GM18873 (cell line): Measurements from ENCODE around the gene TASOR2.

Experiments
- ATAC-seq: cut with Tn5 transposase; IDR thresholded peaks from one replicate; pipeline ENCODE4 v1.9.1; 2021; ENCODE audit warnings: mild to moderate bottlenecking, moderate library complexity, moderate number of reproducible peaks; ENCODE audit not compliant: unreplicated experiment, low FRiP score

Gene TASOR2

GRCh38 chr10:5654218-5654755 lies 30.4 kb upstream of the TASOR2 start:
- ATAC-seq = no peak

DNA sequence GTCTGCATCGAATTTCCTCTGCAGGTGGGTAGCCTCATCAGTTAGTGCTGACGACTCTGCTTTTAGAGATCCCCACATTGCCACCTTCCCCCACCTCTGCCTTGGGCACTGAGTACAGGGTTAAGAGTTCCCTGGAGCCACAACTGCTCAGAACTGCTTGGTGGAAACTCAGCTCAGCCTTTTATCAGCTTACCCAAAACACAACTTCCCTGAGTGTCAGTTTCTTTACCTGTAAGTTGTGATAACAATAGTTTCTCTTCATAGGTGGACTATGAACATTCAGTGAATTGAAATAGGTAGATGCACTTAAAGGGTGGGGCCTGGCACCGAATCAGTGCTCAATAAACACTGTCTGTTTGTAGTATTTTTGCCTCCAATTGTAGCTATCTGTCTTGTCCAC lies 29.5 kb upstream of the TASOR2 start:
- ATAC-seq = no peak

DNA sequence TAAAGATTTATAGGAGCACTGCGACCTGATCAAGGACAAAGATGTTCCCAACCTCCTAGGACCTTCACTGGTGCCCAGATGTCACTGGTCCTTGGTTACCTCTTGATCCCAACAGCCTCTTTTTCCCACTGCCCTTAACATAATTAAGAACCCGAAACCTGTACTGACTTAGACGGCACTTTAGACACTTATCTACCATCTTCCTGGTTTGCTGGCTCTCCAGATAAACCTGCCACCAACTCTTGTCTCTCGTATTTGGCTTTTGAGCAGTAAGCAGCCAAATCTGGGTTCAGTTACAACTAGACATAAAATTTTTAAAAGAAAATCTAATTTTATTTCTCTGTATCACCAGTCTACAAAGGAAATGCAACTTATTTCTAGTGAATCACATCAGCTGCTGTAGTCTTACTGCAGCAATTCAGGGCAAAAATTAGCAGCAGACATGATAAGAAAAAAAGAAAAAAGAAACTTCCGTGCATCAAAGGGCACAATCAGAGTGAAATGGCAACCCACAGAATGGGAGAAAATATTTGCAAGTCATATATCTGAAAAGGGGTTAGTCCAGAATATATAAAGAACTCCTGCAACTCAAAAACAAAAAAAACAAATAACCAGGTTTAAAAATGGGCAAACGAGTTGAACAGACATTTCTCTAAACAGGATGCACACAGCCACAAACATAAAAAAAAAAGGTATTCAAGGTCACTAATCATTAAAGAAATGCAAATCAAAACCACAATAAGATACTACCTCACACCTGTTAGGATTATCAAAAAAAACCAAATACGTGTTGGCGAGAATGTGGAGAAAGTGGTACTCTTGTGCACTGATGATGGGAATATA lies 27.7 kb upstream of the TASOR2 start:
- ATAC-seq = no peak

DNA sequence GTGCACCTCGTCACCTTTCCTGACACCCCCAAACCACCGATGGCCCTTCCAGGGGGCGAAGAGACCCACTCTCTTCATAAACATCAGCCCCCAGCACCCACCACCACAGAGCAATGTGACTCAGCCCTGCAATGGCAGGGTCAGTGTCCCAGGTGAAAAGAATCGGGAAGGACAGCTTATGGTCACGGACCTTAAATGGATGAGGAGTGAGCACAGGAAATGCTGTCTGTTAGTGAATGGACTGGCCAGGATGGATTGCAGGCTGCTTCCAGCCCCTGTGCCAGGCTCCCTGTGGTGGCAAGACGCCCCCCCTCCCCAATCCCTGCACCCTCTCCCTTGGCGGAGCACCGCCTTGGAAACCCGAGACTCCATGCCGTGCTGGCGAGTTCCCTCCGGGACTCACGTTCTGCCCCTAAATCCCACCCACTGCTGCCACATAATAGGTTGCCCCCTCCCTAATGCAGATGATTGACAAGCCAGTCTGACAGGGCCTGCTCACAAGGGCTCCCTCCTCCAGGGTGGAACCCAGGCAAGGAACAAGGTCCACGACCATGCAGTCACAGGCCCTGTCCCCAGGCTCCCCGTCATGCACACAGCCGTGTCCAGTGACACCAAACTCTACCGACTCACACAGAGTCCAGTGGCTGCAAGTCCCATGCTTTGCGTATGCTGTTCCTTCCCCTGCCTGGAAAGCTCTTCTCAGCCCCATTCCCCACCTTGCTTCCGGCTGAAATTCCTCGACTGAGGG lies 25.6 kb upstream of the TASOR2 start:
- ATAC-seq = no peak

- peak; percentile 45 for ATAC-seq
Observed at GRCh38 chr10:5659702-5660528, 24.7 kb upstream of the TASOR2 start.

DNA sequence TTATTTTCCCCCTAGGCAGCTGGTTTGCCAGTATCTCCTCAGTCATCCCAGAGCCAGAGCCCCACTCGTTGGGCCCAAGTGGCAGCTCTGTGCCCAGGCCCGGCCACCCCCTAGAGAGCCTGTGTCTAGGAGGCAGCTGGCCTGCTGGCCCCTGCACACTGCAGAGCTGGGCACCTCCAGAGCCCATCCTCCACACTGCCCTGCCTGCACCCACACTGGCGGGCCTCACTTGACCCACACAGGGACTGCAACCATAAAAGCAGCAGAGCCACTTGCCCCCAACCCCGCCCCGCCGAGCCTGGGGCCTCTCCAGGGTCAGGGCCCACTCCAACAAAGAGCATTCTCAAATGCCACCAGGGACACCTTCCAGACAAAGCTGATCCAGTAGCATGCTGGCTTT lies 23.6 kb upstream of the TASOR2 start:
- no peak for ATAC-seq

DNA sequence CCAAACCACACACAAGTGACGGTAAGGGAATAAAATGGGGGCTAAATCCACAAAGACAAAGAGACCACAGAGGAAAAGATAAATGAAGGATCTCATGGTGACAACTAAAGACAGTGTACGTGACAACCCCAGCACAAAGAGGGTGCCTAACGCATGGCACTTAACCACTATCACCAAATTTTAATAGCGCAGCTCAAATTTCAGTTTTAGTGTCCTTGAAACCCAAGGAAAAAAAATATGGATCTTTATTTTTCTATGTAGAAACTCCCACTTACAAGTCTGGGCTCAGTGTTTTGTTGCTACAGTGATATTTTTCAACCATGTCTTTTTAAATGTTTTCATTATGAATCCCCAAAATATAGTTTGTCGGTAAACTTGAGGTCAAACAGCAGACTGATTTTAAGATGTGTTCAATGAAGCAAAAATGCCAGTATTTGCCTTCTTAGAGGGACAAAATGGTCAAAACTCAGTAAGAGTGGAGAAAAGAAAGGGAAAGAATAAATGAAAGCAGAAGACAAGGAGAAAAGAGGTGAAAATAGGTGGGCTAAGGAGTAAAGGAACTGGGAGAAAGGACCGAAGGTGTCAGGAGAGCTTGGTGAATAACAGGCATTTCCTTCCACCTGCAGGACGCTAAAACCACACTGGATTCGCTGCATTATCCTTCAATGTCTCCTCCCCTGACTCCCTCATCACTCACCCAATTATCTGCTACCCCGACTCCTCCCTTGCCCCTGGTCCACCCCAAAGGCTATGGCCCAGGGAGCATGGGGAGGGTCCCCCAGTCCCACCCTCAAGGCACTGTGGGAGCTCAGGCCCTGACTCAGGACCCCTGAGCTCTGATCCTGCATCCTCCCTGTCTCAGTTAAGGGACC lies 21.7 kb upstream of the TASOR2 start:
- ATAC-seq = no peak

GRCh38 chr10:5663692-5664427 lies 20.8 kb upstream of the TASOR2 start:
- no peak for ATAC-seq

DNA sequence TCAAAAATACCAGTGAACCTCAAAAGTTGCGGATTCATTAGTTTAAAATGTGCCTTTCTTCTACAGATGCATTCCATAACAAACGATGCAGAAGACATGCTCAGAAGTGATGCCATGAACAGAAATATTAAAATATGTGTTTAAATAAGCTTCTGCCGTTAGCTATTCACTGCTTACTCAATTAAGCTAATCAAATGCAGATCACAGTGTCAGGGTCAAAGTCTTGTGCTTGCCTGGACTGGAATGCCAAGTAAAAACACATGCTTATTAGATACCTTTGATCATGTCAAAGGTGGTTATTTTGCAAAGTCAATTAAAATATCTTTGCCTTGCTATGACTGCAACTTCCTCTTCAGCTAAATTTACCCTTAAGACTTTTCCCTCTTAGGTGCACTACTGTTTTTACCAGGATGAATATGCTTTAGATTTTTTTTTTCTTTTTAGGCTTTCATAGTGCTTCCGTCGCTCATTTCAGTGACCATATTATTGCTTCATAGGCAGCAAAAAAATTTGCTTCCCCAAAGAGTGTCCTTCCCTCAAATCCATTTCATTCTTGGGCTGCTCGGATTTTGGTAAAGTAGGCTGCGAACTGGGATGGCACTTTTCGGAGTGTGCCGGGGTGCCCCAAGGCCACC lies 19.1 kb upstream of the TASOR2 start:
- no peak for ATAC-seq

- no peak for ATAC-seq
Observed at GRCh38 chr10:5666008-5666840, 18.4 kb upstream of the TASOR2 start, which contains the start of gene ASB13. Gene ASB13 (minus strand): TSS chr10:5666595. CDS start chr10:5666551, 44 bp downstream.

GRCh38 chr10:5666841-5667630 lies 17.6 kb upstream of the TASOR2 start:
- ATAC-seq = no peak

DNA sequence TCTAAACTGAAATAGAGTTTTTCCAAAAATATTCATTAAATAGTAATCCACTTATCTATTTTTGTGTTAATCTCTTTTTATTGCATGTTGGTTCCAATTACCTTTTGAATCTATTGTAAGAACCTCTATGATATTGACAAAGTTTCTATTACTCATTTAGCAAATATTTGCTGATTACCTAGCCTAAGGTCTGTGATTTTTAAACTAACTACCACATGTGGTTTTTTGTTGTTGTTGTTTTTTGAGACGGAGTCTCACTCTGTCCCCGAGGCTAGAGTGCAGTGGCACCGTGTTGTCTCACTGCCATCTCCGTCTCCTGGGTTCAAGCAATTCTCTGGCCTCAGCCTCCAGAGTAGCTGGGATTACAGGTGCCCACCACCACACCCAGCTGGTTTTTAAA lies 16.2 kb upstream of the TASOR2 start:
- no peak for ATAC-seq

GRCh38 chr10:5669604-5670003 lies 15.0 kb upstream of the TASOR2 start:
- no peak for ATAC-seq

- ATAC-seq = no peak
Observed at GRCh38 chr10:5670662-5671375, 13.8 kb upstream of the TASOR2 start.

DNA sequence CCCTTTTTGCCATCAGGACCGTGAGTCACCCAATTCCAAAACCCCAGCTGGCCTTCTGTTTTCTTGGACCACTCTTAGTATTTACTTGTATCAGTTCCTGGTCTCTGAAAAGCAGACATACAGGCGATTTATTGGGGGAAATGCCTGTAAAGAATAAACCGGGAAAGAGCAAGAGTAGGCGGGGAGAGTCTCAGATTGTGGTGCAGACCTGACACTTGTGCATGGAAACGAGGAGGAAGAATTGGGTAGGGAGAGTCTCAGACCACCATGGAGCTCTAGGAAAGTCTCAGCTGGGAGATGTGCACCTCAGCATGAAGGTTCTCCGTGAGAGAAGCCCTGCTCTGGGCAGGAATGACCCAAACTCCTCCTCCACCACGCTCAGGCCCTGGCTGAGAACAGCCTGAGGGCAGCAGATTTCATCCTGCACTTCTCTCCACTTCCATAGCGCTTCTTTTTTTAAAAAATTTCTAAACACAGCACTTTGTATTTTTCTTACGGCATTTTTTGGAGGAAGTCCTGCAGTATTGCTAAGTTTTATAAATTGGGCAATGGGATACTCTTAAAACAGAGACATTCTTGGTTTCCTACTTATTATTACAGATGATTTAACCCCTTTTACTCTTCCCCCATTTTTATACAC lies 6.1 kb upstream of the TASOR2 start:
- ATAC-seq = no peak

DNA sequence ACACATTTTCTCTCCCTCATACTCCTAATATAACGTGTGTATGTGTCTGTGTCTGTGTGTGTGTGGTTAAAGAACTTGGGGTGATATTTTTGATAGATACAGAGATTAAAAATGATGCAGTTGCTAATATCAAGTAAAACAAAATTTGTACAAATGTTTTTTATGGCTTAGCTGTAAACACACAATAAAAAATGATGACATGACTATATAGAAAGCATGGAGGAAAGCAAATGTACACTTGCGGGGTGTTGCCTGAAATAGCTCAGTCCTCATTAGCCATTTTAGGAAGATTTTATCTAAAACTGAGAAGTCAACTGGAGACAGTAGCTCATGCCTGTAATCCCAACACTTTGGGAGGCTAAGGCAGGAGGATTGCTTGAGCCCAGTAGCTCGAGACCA lies 5.6 kb upstream of the TASOR2 start:
- ATAC-seq = no peak
